Esophagus muscularis mucosa (tissue), 4 donors: Measurements from ENCODE around the gene ANK3. TPM values are rescaled to one million over a fixed set of nuclear protein-coding genes. Genes with fewer than 3 reads are reported as not detected.

Experiments used
- DNase-seq: peaks from one replicate; pipeline ENCODE4 v3.0.0-alpha.2; 2017; ENCODE audit errors: extremely low spot score
- H3K27ac ChIP-seq, 4 donors: fragments of 200-600 bp; sonication (generic); replicated peaks in 1 of 4; 1 replicate in 3 of 4; 2 replicates in 1 of 4; pipeline ENCODE4 v1.5.1; 2016 to 2019; ENCODE audit warnings: mild to moderate bottlenecking in 1 of 4
- H3K27me3 ChIP-seq, 4 donors: fragments of 200-600 bp; sonication (generic); one replicate each; pipeline versions ENCODE4 v1.5.1 to v1.6.0; 2016 to 2019
- H3K36me3 ChIP-seq, 4 donors: fragments of 200-600 bp; sonication (generic); one replicate each; pipeline ENCODE4 v1.5.1; 2016 to 2019
- H3K4me1 ChIP-seq, 4 donors: fragments of 200-600 bp; sonication (generic); one replicate each; pipeline ENCODE4 v1.5.1; 2016 to 2019
- H3K4me3 ChIP-seq, 4 donors: fragments of 200-600 bp; sonication (generic); 1 replicate in 2 of 4; 2 replicates in 2 of 4; pipeline ENCODE4 v1.5.1; 2016 to 2019; ENCODE audit warnings: mild to moderate bottlenecking in 4 of 4, moderate library complexity in 1 of 4
- H3K9me3 ChIP-seq, 4 donors: fragments of 200-600 bp; sonication (generic); 1 replicate in 3 of 4; 2 replicates in 1 of 4; pipeline ENCODE4 v1.5.1; 2016 to 2019
- CTCF ChIP-seq, 3 experiments: fragments of 200-600 bp in 2 of 3; fragments of 450-650 bp in 1 of 3; sonication (generic) in 2 of 3; IDR thresholded peaks; one replicate each; pipeline ENCODE4 v1.5.1; 2017 to 2019; ENCODE audit warnings: antibody characterized with exemption in 3 of 3, mild to moderate bottlenecking in 2 of 3, moderate library complexity in 1 of 3
- EP300 ChIP-seq: sonication (generic); formaldehyde crosslinking; IDR thresholded peaks from one replicate; pipeline ENCODE4 v1.6.1; 2017; ENCODE audit warnings: antibody characterized with exemption
- POLR2A ChIP-seq: fragments of 450-650 bp; IDR thresholded peaks from one replicate; pipeline ENCODE4 v1.6.1; 2017; ENCODE audit warnings: antibody characterized with exemption, moderate library complexity, mild to moderate bottlenecking, low read depth
- POLR2AphosphoS5 ChIP-seq, 2 donors: sonication (generic); formaldehyde crosslinking; IDR thresholded peaks; one replicate each; pipeline ENCODE4 v1.6.1; 2017; ENCODE audit warnings: antibody characterized with exemption in 2 of 2
- WGBS: methylation state at CpG from one replicate; pipeline ENCODE4 v1.1.5; 2018; 5-methylcytosine and 5-hydroxymethylcytosine counted together
- intact Hi-C: fragments of 100-400 bp; cut with DNase I; formaldehyde crosslinking; loops from one replicate; pipeline ENCODE4 v1.15.1; 2023
- total RNA-seq, 4 donors: library from RNA; depleted of rRNA; stranded (reverse); fragments of >200 nt; gene quantifications; one replicate each; pipeline versions ENCODE4 v1.1.0 to v1.2.1, GENCODE V29; 2016

ANK3 gene
- total RNA-seq, 4 donors from 2014 or later: 25.5 to 44.9 (median 26.6) TPM

DNA sequence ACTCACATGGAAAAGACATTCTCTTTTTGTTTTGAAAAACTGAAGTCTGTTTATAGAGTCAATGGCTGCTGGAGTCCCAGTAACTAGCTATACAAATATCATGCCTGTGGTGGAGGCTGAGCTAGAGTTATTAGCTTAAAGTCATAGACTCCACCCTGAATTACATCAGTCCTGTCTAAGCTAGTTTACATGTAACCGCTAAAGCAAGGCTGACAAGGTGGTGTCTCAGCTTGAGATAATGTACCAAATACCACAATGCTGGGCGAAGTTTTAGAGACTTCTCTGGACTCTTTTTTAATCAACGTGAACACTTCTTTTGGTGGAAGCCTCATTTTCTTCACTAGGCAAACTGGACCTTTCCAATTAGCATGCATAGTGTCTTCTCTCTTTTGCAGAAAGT is 219.4 kb downstream of the ANK3 start:
- DNase-seq: no peak
- no peak for TF ChIP-seq POLR2AphosphoS5 (IDR thresholded peaks at IDR 0.05)
- no peak for TF ChIP-seq CTCF (IDR thresholded peaks at IDR 0.05)
- TF ChIP-seq POLR2A: no peak
- no peak for TF ChIP-seq EP300
- H3K9me3 ChIP-seq: no peaks in the 10 kb centered on the region
- H3K27ac ChIP-seq: no peak overlapping the region
- WGBS: 96% methylated on average over 3 of the region's 3 CpGs
- peaks cover 0 to 67% (median 0%) of the 10 kb centered on the region in 4 donors for H3K36me3 ChIP-seq
- no peak overlapping the region for H3K4me3 ChIP-seq
- H3K4me1 ChIP-seq: no peaks in the 10 kb centered on the region
- intact Hi-C loops: no loop called here
- no peaks in the 10 kb centered on the region for H3K27me3 ChIP-seq

GRCh38 chr10:60169111-60169510 is 220.6 kb downstream of the ANK3 start:
- Histone ChIP-seq H3K27me3 (no peaks in the 10 kb centered on the region), H3K36me3 (peaks cover 0 to 60% (median 0%) of the 10 kb centered on the region in 4 donors), H3K27ac (no peak overlapping the region), H3K9me3 (no peaks in the 10 kb centered on the region), H3K4me3 (no peak overlapping the region), H3K4me1 (no peaks in the 10 kb centered on the region)
- WGBS: 97% methylated on average over 2 of the region's 2 CpGs
- intact Hi-C loops: no loop called here
- DNase-seq: no peak
- TF ChIP-seq EP300 (no peak), POLR2AphosphoS5 (IDR thresholded peaks at IDR 0.05) (no peak), CTCF (IDR thresholded peaks at IDR 0.05) (no peak), POLR2A (no peak)

GRCh38 chr10:60167050-60167449 is 222.6 kb downstream of the ANK3 start:
- Histone ChIP-seq H3K4me3 (peak overlapping the region; percentile 5 to 38 (median 28)), H3K36me3 (peaks cover 0 to 46% (median 0%) of the 10 kb centered on the region in 4 donors), H3K27me3 (no peaks in the 10 kb centered on the region), H3K9me3 (no peaks in the 10 kb centered on the region), H3K27ac (no peak overlapping the region), H3K4me1 (no peaks in the 10 kb centered on the region)
- 46% methylated on average over 4 of the region's 4 CpGs for WGBS
- TF ChIP-seq POLR2AphosphoS5 (IDR thresholded peaks at IDR 0.05): no peak
- no peak for TF ChIP-seq POLR2A
- intact Hi-C loops: no loop called here
- DNase-seq: no peak

GRCh38 chr10:60163786-60164185 is 225.9 kb downstream of the ANK3 start:
- H3K27me3 ChIP-seq: no peaks in the 10 kb centered on the region
- TF ChIP-seq CTCF (IDR thresholded peaks at IDR 0.05): no peak
- TF ChIP-seq POLR2A: no peak
- TF ChIP-seq POLR2AphosphoS5 (IDR thresholded peaks at IDR 0.05): no peak
- no peak for TF ChIP-seq EP300
- DNase-seq: no peak
- intact Hi-C loops: no loop called here
- H3K36me3 ChIP-seq: peaks cover 0 to 28% (median 0%) of the 10 kb centered on the region in 4 donors
- H3K4me3 ChIP-seq: no peak overlapping the region
- H3K27ac ChIP-seq: no peak overlapping the region
- no peaks in the 10 kb centered on the region for H3K9me3 ChIP-seq
- H3K4me1 ChIP-seq: no peaks in the 10 kb centered on the region

GRCh38 chr10:60162631-60163030 is 227.0 kb downstream of the ANK3 start:
- 97% methylated on average over 1 of the region's 1 CpG for WGBS
- no peaks in the 10 kb centered on the region for H3K4me1 ChIP-seq
- no peak for TF ChIP-seq POLR2A
- no peak for TF ChIP-seq EP300
- TF ChIP-seq CTCF (IDR thresholded peaks at IDR 0.05): no peak
- TF ChIP-seq POLR2AphosphoS5 (IDR thresholded peaks at IDR 0.05): no peak
- no peaks in the 10 kb centered on the region for H3K27me3 ChIP-seq
- no peak for DNase-seq
- H3K4me3 ChIP-seq: no peak overlapping the region
- intact Hi-C loops: no loop called here
- H3K9me3 ChIP-seq: no peaks in the 10 kb centered on the region
- H3K36me3 ChIP-seq: peaks cover 0 to 17% (median 0%) of the 10 kb centered on the region in 4 donors
- H3K27ac ChIP-seq: no peak overlapping the region
